Activated CD4-positive, alpha-beta T cell treated with anti-CD3 and anti-CD28 coated beads, Interleukin-2, Interleukin-4, amounts not matched to agents 100 ng/mL and 50 ng/mL, durations not matched to agents 16 hours and 8 hours (primary cell): ENCODE results near the gene ANKRD36C.
"Not testable (repeated sequence)": the region's sequence is repeated elsewhere in the genome, so short reads cannot be mapped to it uniquely, and the experiment has no call there.

Source experiments
- DNase-seq: peaks from one replicate; pipeline ENCODE4 v3.0.0-alpha.2; 2020; ENCODE audit warnings: low spot score

ANKRD36C gene

GRCh38 chr2:95796249-95797099, 195.2 kb downstream of the ANKRD36C start:
- DNase-seq, result not testable (repeated sequence)

GRCh38 chr2:95793970-95794369, 197.7 kb downstream of the ANKRD36C start:
- not testable (repeated sequence) for DNase-seq

- not testable (repeated sequence) for DNase-seq
Measured at GRCh38 chr2:95790180-95790579, 201.4 kb downstream of the ANKRD36C start.

- not testable (repeated sequence) for DNase-seq
Measured at GRCh38 chr2:95789385-95789784, 202.2 kb downstream of the ANKRD36C start.

- not testable (repeated sequence) for DNase-seq
Measured at GRCh38 chr2:95788642-95789041, 203.0 kb downstream of the ANKRD36C start.
